Breast epithelium (tissue), 3 donors: Measurements from ENCODE around the gene PEF1.

ENCODE experiments used
- POLR2A ChIP-seq: fragments of 450-650 bp; IDR thresholded peaks from one replicate; pipeline ENCODE4 v1.6.1; 2016; ENCODE audit warnings: antibody characterized with exemption, mild to moderate bottlenecking, moderate library complexity
- TF ChIP-seq, protein P1 (sequence below), 3 donors: fragments of 450-650 bp; IDR thresholded peaks; one replicate each; pipeline ENCODE4 v1.5.1; 2016 to 2017; ENCODE audit warnings: antibody characterized with exemption in 3 of 3, mild to moderate bottlenecking in 3 of 3, moderate library complexity in 3 of 3

DNA sequence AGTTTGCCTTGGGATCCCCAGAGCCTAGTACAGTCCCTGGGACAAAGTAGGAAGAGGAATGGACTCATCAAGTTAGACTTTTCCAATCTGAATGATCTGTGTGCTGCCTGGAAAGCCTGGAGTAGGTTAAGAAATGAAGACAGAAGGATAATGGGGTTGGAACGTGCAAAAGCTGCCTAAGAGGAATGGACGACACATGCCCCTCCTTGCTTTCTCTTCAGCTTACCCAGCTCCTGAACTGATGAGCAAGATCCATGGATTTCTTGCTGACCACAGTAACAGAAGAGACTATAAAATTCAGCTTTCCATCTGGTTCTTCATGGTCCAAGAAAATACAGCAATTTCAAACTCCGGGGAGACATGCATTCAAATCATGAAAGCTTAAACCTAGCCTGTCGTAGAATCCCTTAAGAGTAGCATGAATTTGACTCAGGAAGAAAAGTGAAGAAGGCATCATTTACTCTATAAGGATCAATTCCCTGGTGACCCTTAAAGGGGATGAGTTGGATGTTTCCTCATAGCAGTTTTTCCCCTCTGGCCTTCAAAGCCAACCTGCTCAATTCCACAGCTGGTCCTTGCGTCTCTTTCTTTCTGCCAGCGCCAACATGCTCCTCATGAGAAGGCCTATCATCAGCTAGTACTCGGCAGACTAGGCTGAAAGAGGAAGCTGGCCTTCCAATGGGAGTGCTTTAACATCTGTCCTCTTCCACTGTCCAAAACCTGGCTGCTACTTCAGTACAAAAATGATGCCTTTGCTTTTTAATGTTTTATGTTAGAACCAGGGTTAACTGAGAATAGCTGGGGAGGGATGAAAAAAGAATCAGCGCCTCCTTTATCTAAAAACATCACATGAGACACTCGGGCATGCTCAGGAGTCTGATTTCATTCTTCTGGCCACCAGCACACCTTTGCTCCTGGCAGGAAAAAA is 5.7 kb upstream of the PEF1 start:
- no peak for TF ChIP-seq POLR2A
- TF ChIP-seq, protein P1, sequence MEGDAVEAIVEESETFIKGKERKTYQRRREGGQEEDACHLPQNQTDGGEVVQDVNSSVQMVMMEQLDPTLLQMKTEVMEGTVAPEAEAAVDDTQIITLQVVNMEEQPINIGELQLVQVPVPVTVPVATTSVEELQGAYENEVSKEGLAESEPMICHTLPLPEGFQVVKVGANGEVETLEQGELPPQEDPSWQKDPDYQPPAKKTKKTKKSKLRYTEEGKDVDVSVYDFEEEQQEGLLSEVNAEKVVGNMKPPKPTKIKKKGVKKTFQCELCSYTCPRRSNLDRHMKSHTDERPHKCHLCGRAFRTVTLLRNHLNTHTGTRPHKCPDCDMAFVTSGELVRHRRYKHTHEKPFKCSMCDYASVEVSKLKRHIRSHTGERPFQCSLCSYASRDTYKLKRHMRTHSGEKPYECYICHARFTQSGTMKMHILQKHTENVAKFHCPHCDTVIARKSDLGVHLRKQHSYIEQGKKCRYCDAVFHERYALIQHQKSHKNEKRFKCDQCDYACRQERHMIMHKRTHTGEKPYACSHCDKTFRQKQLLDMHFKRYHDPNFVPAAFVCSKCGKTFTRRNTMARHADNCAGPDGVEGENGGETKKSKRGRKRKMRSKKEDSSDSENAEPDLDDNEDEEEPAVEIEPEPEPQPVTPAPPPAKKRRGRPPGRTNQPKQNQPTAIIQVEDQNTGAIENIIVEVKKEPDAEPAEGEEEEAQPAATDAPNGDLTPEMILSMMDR (IDR thresholded peaks at IDR 0.05): no peak
